DMS153 (cell line): Measurements from ENCODE around the gene ARHGAP42.
"Not testable (repeated sequence)": the region's sequence is repeated elsewhere in the genome, so short reads cannot be mapped to it uniquely, and the experiment has no call there.

Experiments used
- DNase-seq: peaks from one replicate; lab custom pipeline; 2025; lab: John Stamatoyannopoulos, UW

The ARHGAP42 gene

GRCh38 chr11:100965346-100965745, 278.3 kb downstream of the ARHGAP42 start:
- no peak for DNase-seq

DNA sequence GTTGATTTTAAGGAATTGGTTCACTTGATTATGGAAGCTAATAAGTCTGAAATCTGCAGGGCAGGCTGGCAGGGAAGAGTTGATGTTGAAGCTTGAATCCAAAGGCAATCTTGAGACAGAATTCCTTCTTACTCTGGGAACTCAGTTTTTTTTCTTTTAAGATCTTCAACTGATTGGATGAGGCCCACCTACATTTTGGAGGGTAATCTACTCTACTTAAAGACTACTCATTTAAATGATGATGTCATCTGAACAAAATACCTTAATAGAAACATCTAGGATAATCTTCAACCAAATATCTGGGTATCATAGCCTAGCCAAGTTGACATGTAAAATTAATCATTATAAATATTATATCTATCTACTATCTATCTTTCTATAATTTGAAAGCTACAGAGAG, 279.3 kb downstream of the ARHGAP42 start:
- no peak for DNase-seq

DNA sequence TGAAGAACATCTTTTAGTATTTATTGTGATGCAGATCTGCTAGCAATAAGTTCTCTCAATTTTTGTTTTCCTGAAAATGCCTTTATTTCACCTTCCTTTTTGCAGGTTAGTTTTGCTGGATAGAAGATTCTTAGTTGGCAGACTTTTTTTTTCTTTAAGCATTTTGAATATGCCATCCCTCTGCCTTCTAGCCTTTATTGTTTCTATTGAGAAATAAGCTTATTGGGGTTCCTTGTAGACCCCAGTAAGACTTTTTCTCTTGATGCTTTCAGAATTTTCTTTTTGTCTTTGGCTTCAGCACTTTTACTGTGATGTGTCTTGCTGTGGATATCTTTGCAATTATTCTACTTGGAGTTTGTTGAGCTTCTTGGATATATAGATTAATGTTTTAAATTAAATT, 281.9 kb downstream of the ARHGAP42 start:
- DNase-seq: no peak

- no peak for DNase-seq
Measured at GRCh38 chr11:100970283-100971164, 283.4 kb downstream of the ARHGAP42 start.

DNA sequence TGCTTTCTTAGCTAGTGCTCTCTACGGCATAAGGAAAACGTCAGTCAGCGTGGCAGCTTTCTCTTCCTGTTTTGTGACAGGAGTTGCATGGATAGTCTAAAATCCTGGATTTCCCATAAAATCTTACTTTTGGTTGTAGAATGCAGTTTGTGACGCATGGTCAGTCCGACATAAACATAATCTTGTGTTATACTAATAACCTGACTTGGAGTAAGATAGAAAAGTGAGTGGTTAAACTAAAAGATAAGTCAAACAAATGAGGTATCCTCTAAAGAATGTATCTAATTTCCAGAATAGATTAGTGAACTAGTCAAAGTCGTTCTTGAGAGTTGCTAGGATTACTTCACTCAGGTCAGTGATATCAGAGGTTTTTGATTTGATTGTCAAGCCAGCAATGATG, 285.0 kb downstream of the ARHGAP42 start:
- DNase-seq: no peak

GRCh38 chr11:100978442-100978841, 291.4 kb downstream of the ARHGAP42 start:
- DNase-seq: no peak

GRCh38 chr11:100978939-100979338, 291.9 kb downstream of the ARHGAP42 start:
- DNase-seq: no peak

GRCh38 chr11:100980156-100980555, 293.1 kb downstream of the ARHGAP42 start:
- DNase-seq: no peak

DNA sequence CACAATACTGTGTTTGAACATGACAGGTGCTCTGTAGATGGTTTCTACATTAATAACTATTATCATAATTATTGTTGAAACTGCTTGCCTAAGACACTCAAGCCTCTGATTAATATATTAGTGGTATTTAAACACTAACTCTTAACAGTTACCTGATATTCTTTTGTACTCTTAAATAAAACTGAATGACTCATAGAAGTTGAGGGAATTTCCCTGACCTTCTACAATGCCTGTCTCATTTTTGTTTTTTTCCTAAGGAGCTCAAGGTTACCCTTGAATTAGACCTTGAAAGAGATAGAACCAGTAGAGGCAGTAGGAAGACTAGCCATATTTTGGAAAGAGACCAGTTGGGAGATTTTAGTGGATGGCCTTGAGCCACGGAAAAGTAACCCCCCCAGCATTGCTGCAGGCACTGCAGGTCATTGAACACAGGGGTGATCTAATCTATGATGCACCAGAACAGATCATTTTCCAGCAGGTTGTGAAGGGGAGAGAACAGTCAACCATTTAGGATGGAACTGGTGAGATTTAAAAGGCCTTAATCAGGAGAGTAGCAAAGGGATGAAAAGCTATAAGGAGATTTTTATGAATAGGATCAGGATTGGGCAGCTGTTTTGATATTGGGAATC, 294.2 kb downstream of the ARHGAP42 start:
- no peak for DNase-seq

DNA sequence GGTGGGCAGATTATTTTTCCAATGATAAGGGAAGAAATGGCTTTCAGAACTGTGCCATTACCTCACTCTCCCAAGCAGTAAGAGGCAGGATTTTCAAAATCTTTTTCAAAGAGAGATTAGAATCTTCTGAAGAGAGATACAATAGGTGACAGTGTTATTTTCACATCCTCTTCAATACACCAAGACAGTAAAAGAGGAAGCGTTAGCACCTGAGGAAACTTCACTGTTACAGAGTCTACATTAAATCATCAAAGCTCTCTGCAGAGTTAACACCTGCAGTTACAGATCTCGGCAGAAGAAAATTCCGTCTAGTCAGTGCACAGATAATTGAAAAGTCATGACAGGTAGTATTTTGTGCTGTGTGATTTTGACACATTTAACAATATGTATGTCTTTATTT, 297.6 kb downstream of the ARHGAP42 start:
- DNase-seq: no peak

- no peak for DNase-seq
Measured at GRCh38 chr11:100990931-100991330, 303.8 kb downstream of the ARHGAP42 start.

GRCh38 chr11:100991541-100991940, 304.5 kb downstream of the ARHGAP42 start:
- no peak for DNase-seq

DNA sequence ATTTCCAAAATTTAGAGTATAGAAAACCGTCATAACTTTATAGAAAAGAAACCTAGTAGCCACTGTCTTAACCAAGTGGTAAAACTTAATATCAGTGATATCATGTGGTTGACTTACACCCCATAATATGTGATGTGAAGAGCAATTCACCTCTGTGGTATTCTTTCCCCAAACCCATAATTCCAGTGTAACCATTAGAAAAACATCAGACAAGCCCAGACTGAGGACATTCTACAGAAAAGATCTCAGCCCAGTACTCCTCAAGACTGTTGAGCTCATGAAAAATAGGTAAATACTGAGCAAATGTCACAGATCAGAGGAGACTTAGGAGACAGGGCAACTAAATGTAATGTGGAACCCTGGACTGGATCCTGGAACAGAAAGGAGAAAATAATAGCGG, 307.9 kb downstream of the ARHGAP42 start:
- no peak for DNase-seq

- DNase-seq: no peak
Measured at GRCh38 chr11:100999756-101000155, 312.7 kb downstream of the ARHGAP42 start.

DNA sequence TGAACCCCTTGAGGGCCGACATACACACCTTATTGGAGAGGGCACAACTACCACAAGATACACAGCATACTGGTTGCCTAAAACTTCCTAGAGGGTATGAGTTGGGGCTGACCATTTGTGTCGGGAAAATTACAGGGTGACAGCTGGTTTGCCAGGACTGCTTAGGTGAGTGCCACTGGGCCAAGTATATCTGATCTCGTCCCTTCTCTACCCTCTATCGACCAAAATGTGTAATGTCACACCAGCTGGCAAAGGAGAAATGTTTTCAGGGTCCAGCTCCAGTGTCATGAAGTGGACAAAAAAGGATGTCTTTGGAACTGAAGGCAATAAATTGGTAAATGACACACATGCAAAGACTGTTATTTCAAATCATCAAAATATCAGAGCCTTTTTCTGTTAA, 316.4 kb downstream of the ARHGAP42 start:
- no peak for DNase-seq

GRCh38 chr11:101008961-101009689, 322.0 kb downstream of the ARHGAP42 start:
- no peak for DNase-seq

DNA sequence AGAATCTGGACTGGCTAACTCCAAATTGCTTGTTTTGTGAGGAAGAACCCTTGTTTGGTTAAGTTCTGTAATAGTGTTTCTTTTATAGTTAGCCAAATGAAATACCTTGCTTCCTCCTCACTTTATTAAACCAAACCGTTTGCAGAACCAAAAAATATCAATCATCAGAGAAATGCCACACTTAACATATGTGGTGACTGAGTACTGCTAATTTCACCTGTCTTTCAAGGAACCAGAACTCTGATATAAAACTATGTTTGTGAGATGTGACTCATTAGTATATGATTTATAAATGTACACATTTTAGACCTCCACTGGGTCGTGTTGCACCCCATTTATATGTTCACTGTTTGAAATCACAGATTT, 322.6 kb downstream of the ARHGAP42 start:
- DNase-seq: no peak

DNA sequence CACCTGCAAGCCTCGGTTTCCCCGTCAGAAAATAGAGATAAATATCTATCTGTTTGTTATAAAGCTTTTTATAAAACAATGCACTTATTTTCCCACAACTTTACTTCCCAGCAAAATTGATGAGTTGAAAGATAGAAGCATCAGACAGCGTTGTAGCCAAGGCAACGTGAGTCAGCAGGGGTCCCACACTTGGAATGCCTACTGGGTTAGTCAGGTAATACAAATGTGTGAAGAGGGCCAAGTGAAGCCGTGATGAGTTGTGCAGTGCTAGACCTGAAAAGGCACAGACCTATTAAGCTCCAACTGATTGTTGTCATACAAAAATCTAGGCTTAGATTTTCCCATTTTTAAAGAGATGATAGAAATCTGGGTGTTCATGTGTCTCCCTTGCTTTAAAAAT, 323.8 kb downstream of the ARHGAP42 start:
- no peak for DNase-seq

DNA sequence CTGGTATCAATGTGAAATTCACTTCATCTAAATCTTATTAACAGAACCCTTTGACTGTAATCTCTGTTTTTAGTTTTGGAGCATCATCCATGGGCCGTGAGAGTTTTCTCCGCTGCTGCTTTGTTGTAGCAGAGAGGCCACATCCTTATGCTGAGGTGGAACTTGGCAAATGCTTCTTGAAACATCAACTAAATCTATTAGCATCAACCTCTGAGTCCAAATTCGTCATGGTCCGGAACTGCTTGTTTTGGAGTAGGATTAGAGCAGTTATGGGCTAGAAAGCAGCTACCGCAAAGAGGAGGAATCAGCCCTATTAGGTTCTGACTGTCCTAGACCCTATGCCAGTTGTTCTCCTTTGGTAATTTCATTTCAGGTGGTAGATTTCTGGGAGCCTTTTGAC, 324.8 kb downstream of the ARHGAP42 start:
- no peak for DNase-seq

GRCh38 chr11:101013702-101014101, 326.6 kb downstream of the ARHGAP42 start:
- DNase-seq: not testable (repeated sequence)

DNA sequence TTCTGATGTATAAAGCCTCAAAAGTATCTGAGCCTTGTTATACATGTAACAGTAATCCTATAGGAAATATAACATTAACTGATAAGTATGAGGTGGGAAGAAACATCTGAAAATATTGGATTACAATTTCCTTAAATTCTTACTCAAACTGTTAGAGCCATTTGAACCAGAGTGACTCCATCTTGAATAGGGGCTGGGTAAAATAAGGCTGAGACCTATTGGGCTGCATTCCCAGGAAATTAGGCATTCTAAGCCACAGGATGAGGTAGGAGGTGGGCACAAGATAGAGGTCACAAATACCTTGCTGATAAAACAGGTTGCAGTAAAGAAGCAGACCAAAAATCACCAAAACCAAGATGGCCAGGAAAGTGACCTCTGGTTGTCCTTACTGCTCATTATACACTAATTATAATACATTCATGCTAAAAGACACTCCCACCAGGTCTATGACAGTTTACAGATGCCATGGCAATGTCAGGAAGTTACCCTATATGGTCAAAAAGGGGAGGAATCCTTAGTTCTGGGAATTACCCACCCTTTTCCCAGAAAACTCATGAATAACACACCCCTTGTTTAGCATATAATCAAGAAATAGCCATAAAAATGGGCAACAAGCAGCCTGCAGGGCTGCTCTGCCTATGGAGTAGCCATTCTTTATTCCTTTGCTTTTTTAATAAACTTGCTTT, 327.7 kb downstream of the ARHGAP42 start:
- DNase-seq: no peak

GRCh38 chr11:101019870-101020269, 332.8 kb downstream of the ARHGAP42 start:
- no peak for DNase-seq
